ENCODE results near the gene TACR3. TPM values are rescaled to one million over a fixed set of nuclear protein-coding genes. Genes with fewer than 3 reads are reported as not detected.
"Not testable (repeated sequence)": the region's sequence is repeated elsewhere in the genome, so short reads cannot be mapped to it uniquely, and the experiment has no call there.

The TACR3 gene
- total RNA-seq, 1 experiment from 2014 or later: 0.08 TPM

- ChIA-PET POLR2A (no interaction called here), CTCF (no interaction called here)
- DNase-seq (ENCODE audit: low read depth, low spot score) (no peak), ATAC-seq (no peak)
- intact Hi-C loops (cut with micrococcal nuclease; ENCODE audit: unreplicated experiment) (no loop called here), in situ Hi-C loops (cut with HindIII; ENCODE audit: low pct_unique_long_range_greater_than_20kb, low sequenced_read_pairs) (no loop called here)
- H3K4me3 ChIP-seq (ENCODE audit: low read depth in 2 of 2, low read length in 2 of 2): no peak overlapping the region
- BruUV-seq (replicated peaks): no TSS peak
- no peaks in the 10 kb centered on the region for H3K9me3 ChIP-seq (ENCODE audit: control insufficient read depth, insufficient read depth, low read depth, low read length)
- no peaks in the 10 kb centered on the region for H3K4me1 ChIP-seq (ENCODE audit: control insufficient read depth, insufficient read depth, low read length)
- TF ChIP-seq POLR2AphosphoS5 (IDR thresholded peaks at IDR 0.05; ENCODE audit: low read depth, low read length) (no peak), TCF7L2 (IDR thresholded peaks at IDR 0.05; ENCODE audit: low read depth, low read length) (no peak), SIN3A (IDR thresholded peaks at IDR 0.05; ENCODE audit: borderline replicate concordance, insufficient read depth, low read depth, low read length) (no peak), CTCF (IDR thresholded peaks at IDR 0.05) (no peak), REST (IDR thresholded peaks at IDR 0.05; ENCODE audit: insufficient read depth in 1 of 2, low read depth in 2 of 2, low read length in 1 of 2) (no peak)
- H3K27ac ChIP-seq (ENCODE audit: low read length): no peak overlapping the region
- H3K27me3 ChIP-seq (ENCODE audit: control insufficient read depth, insufficient read depth, low read length): no peaks in the 10 kb centered on the region
- no peaks in the 10 kb centered on the region for H3K36me3 ChIP-seq (ENCODE audit: control insufficient read depth, insufficient read depth, low read length)
Measured at GRCh38 chr4:103753868-103754653, 34.3 kb upstream of the TACR3 start.

- intact Hi-C loops (cut with micrococcal nuclease; ENCODE audit: unreplicated experiment); CTCF ChIA-PET: not testable (repeated sequence)
Measured at GRCh38 chr4:103723150-103723549, 3.4 kb upstream of the TACR3 start.

GRCh38 chr4:103721251-103721650 lies 1.5 kb upstream of the TACR3 start:
- DNase-seq (ENCODE audit: low read depth, low spot score): no peak
- Histone ChIP-seq H3K4me3 (ENCODE audit: low read depth in 2 of 2, low read length in 2 of 2) (no peak overlapping the region), H3K36me3 (ENCODE audit: control insufficient read depth, insufficient read depth, low read length) (no peaks in the 10 kb centered on the region), H3K27me3 (ENCODE audit: control insufficient read depth, insufficient read depth, low read length) (no peaks in the 10 kb centered on the region), H3K9me3 (ENCODE audit: control insufficient read depth, insufficient read depth, low read depth, low read length) (no peaks in the 10 kb centered on the region), H3K4me1 (ENCODE audit: control insufficient read depth, insufficient read depth, low read length) (no peaks in the 10 kb centered on the region), H3K27ac (ENCODE audit: low read length) (no peak overlapping the region)
- ChIA-PET CTCF (interaction anchor here (0.7 kb wide), 1 partner anchor 50 kb away, joined by 8 read pairs; no protein-coding TSS in a partner anchor), POLR2A (no interaction called here)
- in situ Hi-C loops (cut with HindIII; ENCODE audit: low pct_unique_long_range_greater_than_20kb, low sequenced_read_pairs): no loop called here
- no peak for ATAC-seq
- TF ChIP-seq REST (IDR thresholded peaks at IDR 0.05; ENCODE audit: insufficient read depth in 1 of 2, low read depth in 2 of 2, low read length in 1 of 2) (no peak), POLR2AphosphoS5 (IDR thresholded peaks at IDR 0.05; ENCODE audit: low read depth, low read length) (no peak), TCF7L2 (IDR thresholded peaks at IDR 0.05; ENCODE audit: low read depth, low read length) (no peak), SIN3A (IDR thresholded peaks at IDR 0.05; ENCODE audit: borderline replicate concordance, insufficient read depth, low read depth, low read length) (no peak), CTCF (IDR thresholded peaks at IDR 0.05) (no peak)
- BruUV-seq (replicated peaks): no TSS peak
- intact Hi-C loops (cut with micrococcal nuclease; ENCODE audit: unreplicated experiment): no loop called here

More at GRCh38 chr4:103723150-103723549, 3.4 kb upstream of the TACR3 start:
- BruUV-seq (replicated peaks); DNase-seq (ENCODE audit: low read depth, low spot score); H3K36me3 ChIP-seq (ENCODE audit: control insufficient read depth, insufficient read depth, low read length); in situ Hi-C loops (cut with HindIII; ENCODE audit: low pct_unique_long_range_greater_than_20kb, low sequenced_read_pairs); H3K27me3 ChIP-seq (ENCODE audit: control insufficient read depth, insufficient read depth, low read length); ATAC-seq; POLR2A ChIA-PET; H3K27ac ChIP-seq (ENCODE audit: low read length); H3K9me3 ChIP-seq (ENCODE audit: control insufficient read depth, insufficient read depth, low read depth, low read length); H3K4me1 ChIP-seq (ENCODE audit: control insufficient read depth, insufficient read depth, low read length); H3K4me3 ChIP-seq (ENCODE audit: low read depth in 2 of 2, low read length in 2 of 2): not testable (repeated sequence)

All from Panc1 (cell line).